HL-60/S4 treated with phorbol 12-myristate 13-acetate at 8.2 ng/mL for 4 days and 3 days (cell line): Measurements from ENCODE around the gene OPTN.

Experiments
- in situ Hi-C: fragments of 300-500 bp; cut with MboI; formaldehyde crosslinking; loops from 2 replicates; pipeline ENCODE4 v1.15.0; 2022; ENCODE audit warnings: low sequenced_read_pairs

Gene OPTN

GRCh38 chr10:13180788-13181187 lies 80.8 kb downstream of the OPTN start:
- in situ Hi-C loops, result no loop called here

- in situ Hi-C loops, result no loop called here
These were observed 82.5 kb downstream of the OPTN start for GRCh38 chr10:13182424-13182823.

DNA sequence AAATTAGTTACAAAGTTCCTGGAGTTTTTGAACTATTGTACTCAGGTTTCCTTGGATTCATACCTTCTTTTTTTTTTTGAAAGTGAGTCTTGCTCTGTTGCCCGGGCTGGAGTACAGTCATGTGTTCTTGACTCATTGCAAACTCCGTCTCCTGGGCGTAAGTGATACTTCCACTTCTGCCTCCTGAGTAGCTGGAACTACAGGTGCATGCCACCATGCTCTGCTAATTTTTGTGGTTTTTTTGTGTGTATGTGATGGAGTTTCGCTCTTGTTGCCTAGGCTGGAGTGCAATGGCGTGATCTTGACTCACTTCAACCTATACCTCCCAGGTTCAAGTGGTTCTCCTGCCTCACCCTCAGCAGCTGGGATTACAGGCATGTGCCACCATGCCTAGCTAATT lies 83.7 kb downstream of the OPTN start:
- in situ Hi-C loops, result no loop called here

DNA sequence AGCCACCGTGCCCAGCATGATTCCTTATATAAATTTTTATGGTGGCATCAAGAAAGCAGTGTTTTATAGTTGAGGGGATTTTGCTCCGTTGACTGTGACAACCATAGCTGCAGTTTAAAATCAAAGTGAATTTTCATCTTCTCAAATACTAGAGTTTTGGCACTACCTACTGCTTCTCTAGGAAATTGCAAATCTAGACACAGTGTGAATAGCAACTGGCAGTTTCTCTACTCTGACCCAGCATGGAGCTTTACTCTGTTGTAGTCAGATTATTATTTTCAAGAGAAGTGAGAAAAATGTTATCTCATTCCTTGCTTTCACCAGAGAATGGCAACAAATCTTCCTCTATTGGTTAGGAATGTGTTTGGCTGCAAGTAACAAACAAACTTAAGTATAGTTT lies 84.3 kb downstream of the OPTN start:
- in situ Hi-C loops, result no loop called here

GRCh38 chr10:13184730-13185514 lies 85.0 kb downstream of the OPTN start:
- in situ Hi-C loops, result no loop called here

GRCh38 chr10:13187135-13187534 lies 87.2 kb downstream of the OPTN start:
- in situ Hi-C loops, result no loop called here
